K562 (cell line): Measurements from ENCODE around the gene CLCF1.

Source experiments
- CCAR2 ChIP-seq: fragments of 200-400 bp; formaldehyde crosslinking; IDR thresholded peaks from 2 replicates; pipeline ENCODE4 v1.6.1; 2017; ENCODE audit warnings: mild to moderate bottlenecking, low read depth, low read length
- SAFB2 ChIP-seq: fragments of 200-400 bp; formaldehyde crosslinking; IDR thresholded peaks from 2 replicates; pipeline ENCODE4 v1.6.1; 2018; ENCODE audit warnings: borderline replicate concordance, low read length, low read depth, moderate library complexity; ENCODE audit not compliant: severe bottlenecking
- SIN3A ChIP-seq, 2 experiments: fragments of 150-350 bp in 1 of 2; IDR thresholded peaks; 2 replicates each; pipeline ENCODE4 v1.6.1; 2011 to 2016; ENCODE audit warnings: borderline replicate concordance in 2 of 2, low read depth in 2 of 2, low read length in 2 of 2, mild to moderate bottlenecking in 2 of 2, moderate library complexity in 2 of 2; ENCODE audit not compliant: control insufficient read depth in 1 of 2
- U2AF1 ChIP-seq: fragments of 200-400 bp; formaldehyde crosslinking; optimal IDR thresholded peaks from 2 replicates; pipeline ENCODE3; 2017; ENCODE audit warnings: mild to moderate bottlenecking, low read depth, low read length, moderate library complexity

DNA sequence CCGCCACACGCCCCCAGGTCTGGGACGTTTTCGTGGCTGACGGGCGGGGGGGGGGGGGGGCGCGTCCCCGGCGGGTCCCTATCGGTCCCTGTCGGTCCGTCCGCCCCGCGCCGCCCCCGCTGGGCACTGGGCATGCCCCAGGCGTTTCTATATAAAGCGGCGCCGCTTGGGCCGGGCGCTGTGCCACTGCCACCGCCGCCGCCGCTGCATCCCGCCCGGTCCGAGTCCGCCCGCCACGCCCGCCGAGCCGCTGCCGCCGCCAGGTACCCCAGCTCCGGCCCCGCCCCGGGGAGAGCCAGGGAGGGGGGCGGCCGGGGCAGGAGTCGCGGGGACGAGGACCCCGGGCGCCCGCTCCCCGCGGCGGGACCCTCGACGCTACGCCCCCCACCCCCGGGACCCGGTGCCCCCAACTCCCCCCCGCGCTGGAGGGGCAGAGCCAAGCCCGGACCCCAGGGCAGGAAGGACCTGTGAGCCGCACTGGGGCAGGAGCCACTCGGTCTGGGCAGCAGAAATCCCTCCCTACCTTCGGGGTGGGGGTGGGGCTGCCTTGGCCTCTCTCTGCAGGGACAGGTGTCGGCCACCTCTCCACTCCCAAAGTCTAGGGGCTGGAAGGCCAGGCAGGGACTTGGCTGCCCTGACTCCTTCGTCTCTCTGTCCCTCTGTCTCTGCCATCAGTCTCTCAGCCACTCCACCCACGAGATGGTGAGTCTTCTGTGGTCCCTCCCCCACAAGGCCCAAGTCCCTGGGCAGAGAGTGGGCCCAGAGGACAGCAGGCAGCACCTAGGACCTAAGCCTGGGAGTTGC is 42.3 kb upstream of the CLCF1 start, which contains the start of gene CARNS1:
- no peak for TF ChIP-seq CCAR2
- TF ChIP-seq U2AF1: no peak
- no peak for TF ChIP-seq SIN3A (IDR thresholded peaks at IDR 0.05; ENCODE audit: borderline replicate concordance in 2 of 2, control insufficient read depth in 1 of 2, low read depth in 2 of 2, low read length in 2 of 2)
- no peak for TF ChIP-seq SAFB2
